Spleen (tissue), 11 donors: Measurements from ENCODE around the gene ZNRD2. TPM values are rescaled to one million over a fixed set of nuclear protein-coding genes. Genes with fewer than 3 reads are reported as not detected.
A peak's percentile ranks its signal among the peaks of the same experiment; 100 is the strongest.

ENCODE experiments used
- DNase-seq: peaks from one replicate; pipeline ENCODE4 v3.0.0-alpha.2; 2020
- H3K27ac ChIP-seq, 8 donors: fragments of 200-600 bp; sonication (generic) in 7 of 8; 1 replicate in 4 of 8; 2 replicates in 4 of 8; pipeline versions ENCODE4 v1.5.0 to v1.8.0; 2016 to 2021; ENCODE audit warnings: inconsistent platforms in 4 of 8, mild to moderate bottlenecking in 4 of 8, moderate library complexity in 1 of 8
- H3K27me3 ChIP-seq, 7 donors: fragments of 200-600 bp; sonication (generic) in 6 of 7; replicated peaks in 1 of 7; 1 replicate in 4 of 7; 2 replicates in 3 of 7; pipeline versions ENCODE4 v1.5.0 to v1.8.0; 2016 to 2021; ENCODE audit warnings: inconsistent platforms in 3 of 7, mild to moderate bottlenecking in 1 of 7
- H3K36me3 ChIP-seq, 6 donors: fragments of 200-600 bp; sonication (generic) in 5 of 6; 1 replicate in 4 of 6; 2 replicates in 2 of 6; pipeline versions ENCODE4 v1.5.0 to v1.8.0; 2016 to 2021; ENCODE audit warnings: inconsistent platforms in 2 of 6
- H3K4me1 ChIP-seq, 6 donors: fragments of 200-600 bp; sonication (generic) in 5 of 6; 1 replicate in 3 of 6; 2 replicates in 3 of 6; pipeline versions ENCODE4 v1.5.0 to v1.8.0; 2016 to 2021; ENCODE audit warnings: inconsistent platforms in 3 of 6
- H3K4me3 ChIP-seq, 8 donors: fragments of 200-600 bp; sonication (generic) in 7 of 8; 1 replicate in 4 of 8; 2 replicates in 4 of 8; pipeline versions ENCODE4 v1.5.0 to v1.8.0; 2016 to 2021; ENCODE audit warnings: inconsistent platforms in 4 of 8, mild to moderate bottlenecking in 4 of 8, moderate library complexity in 2 of 8
- H3K9me3 ChIP-seq, 8 donors: fragments of 200-600 bp; sonication (generic) in 7 of 8; 1 replicate in 4 of 8; 2 replicates in 4 of 8; pipeline versions ENCODE4 v1.5.0 to v1.8.0; 2016 to 2021; ENCODE audit warnings: inconsistent platforms in 4 of 8
- CTCF ChIP-seq, 11 experiments: fragments of 200-600 bp in 7 of 11; fragments of 450-650 bp in 4 of 11; sonication (generic) in 4 of 11; IDR thresholded peaks in 8 of 11; conservative IDR thresholded peaks in 3 of 11; 1 replicate in 7 of 11; 2 replicates in 4 of 11; pipeline versions ENCODE4 v1.4.0 to v1.8.0; 2016 to 2021; ENCODE audit warnings: antibody characterized with exemption in 11 of 11, inconsistent platforms in 4 of 11, mild to moderate bottlenecking in 1 of 11
- POLR2A ChIP-seq, 3 donors: fragments of 450-650 bp; IDR thresholded peaks; one replicate each; pipeline ENCODE4 v1.5.1; 2017; ENCODE audit warnings: antibody characterized with exemption in 3 of 3, mild to moderate bottlenecking in 1 of 3
- POLR2AphosphoS5 ChIP-seq, 3 donors: sonication (generic); formaldehyde crosslinking; IDR thresholded peaks; one replicate each; pipeline ENCODE4 v1.5.1; 2017; ENCODE audit warnings: antibody characterized with exemption in 3 of 3
- WGBS, 5 donors: extraction: QIAGEN DNeasy Blood & Tissue Kit in 3 of 5; methylation state at CpG; one replicate each; pipeline versions ENCODE4 v1.1.5 to v1.1.7; 2013 to 2018; 5-methylcytosine and 5-hydroxymethylcytosine counted together
- intact Hi-C: fragments of 100-400 bp; cut with DNase I; formaldehyde crosslinking; loops from one replicate; pipeline ENCODE4 v1.15.0; 2023; ENCODE audit warnings: low total_unique reads
- polyA plus RNA-seq, 3 donors: library from polyadenylated mRNA; stranded (reverse); fragments of 200-250 nt; gene quantifications; one replicate each; pipeline ENCODE4 v1.2.1, GENCODE V29; 2013
- total RNA-seq, 7 donors: library from RNA; depleted of rRNA in 3 of 7; stranded (reverse); fragments of >200 nt in 3 of 7; fragmentation: NEBNext Ultra II Directional in 4 of 7; extraction: Animal tissue kit (Norgen Biotek cat#: 25700) in 4 of 7; gene quantifications; one replicate each; pipeline versions ENCODE4 v1.1.0 to v1.2.1, GENCODE V29; 2016 to 2021
- donor health status: healthy with polysubstance abuse.
- donor health status: DM: no; HTN: no; CAD: no; lungs with moderate emphysema.
- donor health status: DM: no; HTN: no; CAD: no.
- donor health status: Bipolar disorder and iron deficiency.
- donor health status: healthy.
- donor health status: DM: no; HTN: no; CAD: no.
- donor health status: DM: yes; HTN: yes; CAD: no.

Gene ZNRD2
- total and polyA plus RNA-seq, 10 donors = 20.9 to 68.8 (median 38.4) TPM

DNA sequence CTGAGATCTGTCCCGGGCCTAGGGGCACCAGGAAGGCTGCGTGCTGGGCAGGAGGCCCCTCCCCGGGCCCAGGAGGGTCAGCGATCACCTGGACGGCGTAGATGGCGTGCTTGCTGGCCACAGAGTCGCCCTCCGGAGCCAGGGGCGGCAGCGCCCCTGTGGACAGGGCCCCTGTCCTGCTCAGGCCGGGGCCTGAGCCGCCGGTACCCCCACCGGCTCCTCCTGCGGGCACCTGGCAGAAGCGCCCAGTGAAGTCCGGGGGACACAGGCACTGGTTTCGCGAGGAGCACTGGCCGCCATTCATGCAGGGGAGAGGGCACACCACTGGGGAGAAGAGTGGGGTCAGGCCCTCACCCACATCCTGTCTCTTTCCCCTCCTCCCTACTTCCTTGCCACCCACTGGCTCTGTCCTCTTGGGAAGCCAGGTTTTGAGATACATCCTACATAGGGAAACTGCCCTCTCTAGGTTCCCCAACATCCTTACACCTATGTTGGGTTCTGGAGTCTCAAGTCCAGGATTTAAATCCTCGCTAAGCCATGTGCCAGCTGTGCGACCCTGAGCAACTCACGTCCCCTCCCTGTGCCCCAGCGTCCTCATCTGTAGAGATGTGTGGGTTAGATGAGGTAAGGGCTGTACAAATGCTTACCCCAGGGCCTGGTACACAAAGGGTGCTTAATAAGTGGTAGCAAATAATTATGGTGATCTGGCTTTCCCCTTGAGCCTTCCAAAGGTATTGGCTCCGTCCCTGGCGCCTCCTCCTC is 16.0 kb upstream of the ZNRD2 start:
- 78 to 86% (median 80%) methylated on average over 18 to 27 of the region's 27 CpGs for WGBS, 5 donors
- no peaks in the 10 kb centered on the region for H3K36me3 ChIP-seq
- peak overlapping the region; percentile 13 to 91 (median 43) for H3K27ac ChIP-seq
- H3K9me3 ChIP-seq = no peaks in the 10 kb centered on the region
- peak overlapping the region in 1 of 8 donors; percentile 49 for H3K4me3 ChIP-seq
- TF ChIP-seq POLR2AphosphoS5 (IDR thresholded peaks at IDR 0.05) = no peak
- no peak for TF ChIP-seq CTCF (IDR thresholded peaks at IDR 0.05 in 8 of 11, conservative IDR thresholded peaks at IDR 0.05 in 3 of 11)
- no peak for TF ChIP-seq POLR2A (IDR thresholded peaks at IDR 0.05)
- intact Hi-C loops = no loop called here
- H3K27me3 ChIP-seq = peaks cover 0 to 18% (median 0%) of the 10 kb centered on the region in 7 donors
- peaks cover 60 to 87% (median 76%) of the 10 kb centered on the region in 6 donors for H3K4me1 ChIP-seq
- peak; percentile 78 for DNase-seq

DNA sequence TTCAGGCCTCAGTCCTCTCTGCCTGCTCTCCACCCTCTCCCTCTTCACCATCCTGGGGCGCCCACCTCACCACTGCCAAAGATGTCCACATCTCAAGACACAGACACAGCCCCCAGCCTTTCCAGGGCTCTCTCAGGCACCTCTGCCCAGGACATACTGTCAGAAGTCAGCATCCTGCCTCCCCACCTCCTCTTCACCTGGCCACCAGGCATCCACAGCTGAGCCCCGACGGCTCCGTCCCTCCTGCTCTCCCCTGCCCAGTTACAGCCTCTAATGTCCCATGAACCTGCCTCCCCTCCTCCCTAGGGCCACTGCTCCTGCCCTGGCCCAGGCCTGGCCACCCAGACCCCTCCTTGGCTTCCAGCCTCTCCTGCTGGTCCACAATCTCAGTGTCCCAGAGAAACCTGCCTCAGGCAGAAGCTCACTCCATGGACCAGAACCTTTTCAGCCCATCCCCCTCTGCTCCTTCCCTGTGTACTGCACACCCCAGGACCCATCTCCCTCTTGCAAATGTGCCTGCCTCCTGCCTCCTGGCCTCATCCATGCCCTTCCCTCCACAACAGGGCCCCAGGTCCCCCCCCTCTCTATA is 15.3 kb upstream of the ZNRD2 start:
- Histone ChIP-seq H3K9me3 (no peaks in the 10 kb centered on the region), H3K27me3 (peaks cover 0 to 18% (median 0%) of the 10 kb centered on the region in 7 donors), H3K4me3 (no peak overlapping the region), H3K27ac (peak overlapping the region; percentile 29 to 91 (median 62)), H3K36me3 (no peaks in the 10 kb centered on the region), H3K4me1 (peaks cover 60 to 92% (median 81%) of the 10 kb centered on the region in 6 donors)
- DNase-seq = no peak
- intact Hi-C loops = no loop called here
- WGBS, 5 donors = 67 to 84% (median 81%) methylated on average over 4 of the region's 4 CpGs
- no peak for TF ChIP-seq CTCF (IDR thresholded peaks at IDR 0.05 in 8 of 11, conservative IDR thresholded peaks at IDR 0.05 in 3 of 11)

DNA sequence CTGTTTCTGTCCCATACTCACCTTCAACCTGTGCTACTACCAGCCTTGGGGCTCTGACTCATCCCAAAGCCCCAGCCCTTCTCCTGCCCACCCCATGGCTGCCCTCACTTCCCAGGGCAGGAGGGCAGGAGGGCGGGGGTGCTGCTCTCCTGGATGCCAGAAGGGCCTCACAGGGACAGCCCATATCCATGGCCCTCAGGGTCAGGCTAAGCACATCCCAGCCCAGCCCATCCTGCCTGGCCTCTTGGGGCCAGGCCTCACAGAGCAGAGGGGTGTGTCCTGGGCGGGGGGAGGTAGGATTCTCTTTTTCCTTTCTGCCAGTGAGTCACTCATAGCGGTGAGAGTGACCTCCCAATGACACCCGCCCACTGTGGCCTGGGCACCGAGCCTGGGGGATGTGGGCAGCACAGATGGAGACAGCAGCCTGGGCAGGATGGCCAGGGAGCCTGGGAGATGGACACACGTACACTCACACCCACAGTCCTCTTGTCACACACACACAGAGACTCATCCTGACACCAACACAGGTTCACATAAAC is 14.5 kb upstream of the ZNRD2 start:
- intact Hi-C loops = no loop called here
- Histone ChIP-seq H3K36me3 (no peaks in the 10 kb centered on the region), H3K9me3 (no peaks in the 10 kb centered on the region), H3K4me3 (no peak overlapping the region), H3K4me1 (peaks cover 59 to 98% (median 88%) of the 10 kb centered on the region in 6 donors), H3K27me3 (peaks cover 0 to 18% (median 0%) of the 10 kb centered on the region in 7 donors), H3K27ac (peak overlapping the region; percentile 29 to 91 (median 78))
- peak; percentile 85 for DNase-seq
- 56 to 72% (median 58%) methylated on average over 3 to 6 of the region's 6 CpGs for WGBS, 5 donors
- no peak for TF ChIP-seq CTCF (IDR thresholded peaks at IDR 0.05 in 8 of 11, conservative IDR thresholded peaks at IDR 0.05 in 3 of 11)
- TF ChIP-seq POLR2AphosphoS5 (IDR thresholded peaks at IDR 0.05) = peak; percentile 57 to 78 (median 72)
